ENCODE data around the gene COA1. TPM values are rescaled to one million over a fixed set of nuclear protein-coding genes. Genes with fewer than 3 reads are reported as not detected.
A peak's percentile ranks its signal among the peaks of the same experiment; 100 is the strongest.

The COA1 gene
- total RNA-seq, 1 experiment from 2014 or later, result 151 TPM

DNA sequence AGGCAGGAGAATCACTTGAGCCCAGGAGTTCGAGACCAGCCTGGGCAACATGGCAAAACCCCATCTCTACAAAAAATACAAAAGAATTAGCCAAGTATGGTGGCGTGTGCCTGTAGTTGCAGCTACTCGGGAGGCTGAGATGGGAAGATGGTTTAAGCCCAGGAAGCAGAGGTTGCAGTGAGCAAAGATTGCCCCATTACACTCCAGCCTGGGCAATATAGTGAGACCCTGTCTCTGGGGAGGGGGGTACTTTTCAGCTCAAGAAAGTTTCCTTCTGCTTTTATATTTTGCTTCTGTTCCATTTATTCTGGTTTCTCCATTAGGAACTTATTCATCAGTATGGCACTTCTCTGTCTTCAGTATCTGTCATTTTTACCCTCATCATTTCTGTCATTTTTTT lies 48.6 kb downstream of the COA1 start:
- no peaks in the 10 kb centered on the region for H3K27me3 ChIP-seq (ENCODE audit: insufficient read depth, low read depth)
- ChIA-PET POLR2A (ENCODE audit: unreplicated experiment) (no interaction called here), CTCF (interaction anchor here (0.5 kb wide), 1 partner anchor 185 kb away, joined by 3 read pairs; no protein-coding TSS in a partner anchor)
- H3K9me2 ChIP-seq (ENCODE audit: insufficient read depth), result no peaks in the 10 kb centered on the region
- TF ChIP-seq EZH2 (IDR thresholded peaks at IDR 0.05; ENCODE audit: low read depth) (no peak), CTCF (conservative IDR thresholded peaks at IDR 0.05) (no peak)
- no peaks in the 10 kb centered on the region for H4K20me1 ChIP-seq (ENCODE audit: insufficient read depth)
- H3K4me2 ChIP-seq, result no peak overlapping the region
- peaks cover 26% of the 10 kb centered on the region; the same call in 1 of the 2 replicates for H3K36me3 ChIP-seq (ENCODE audit: low read depth)
- no peaks in the 10 kb centered on the region for H3K4me1 ChIP-seq (replicated peaks; ENCODE audit: insufficient read depth)
- H3F3A ChIP-seq (ENCODE audit: insufficient read depth, low read depth), result peaks cover 17% of the 10 kb centered on the region
- no peaks in the 10 kb centered on the region; the same call in 1 of the 2 replicates for H3K9me3 ChIP-seq (ENCODE audit: insufficient read depth, low read depth)
- H3K27ac ChIP-seq, result 0 out of 2 replicates have a peak overlapping the region, but pooled peaks have one; percentile 1
- H2AFZ ChIP-seq, result no peak overlapping the region
- H3K79me2 ChIP-seq (ENCODE audit: low read depth), result peaks cover 97% of the 10 kb centered on the region
- no TSS peak for BruUV-seq (replicated peaks)
- H3K4me3 ChIP-seq, result no peak overlapping the region
- intact Hi-C loops (cut with micrococcal nuclease; ENCODE audit: unreplicated experiment), result no loop called here
- DNase-seq, result no peak

DNA sequence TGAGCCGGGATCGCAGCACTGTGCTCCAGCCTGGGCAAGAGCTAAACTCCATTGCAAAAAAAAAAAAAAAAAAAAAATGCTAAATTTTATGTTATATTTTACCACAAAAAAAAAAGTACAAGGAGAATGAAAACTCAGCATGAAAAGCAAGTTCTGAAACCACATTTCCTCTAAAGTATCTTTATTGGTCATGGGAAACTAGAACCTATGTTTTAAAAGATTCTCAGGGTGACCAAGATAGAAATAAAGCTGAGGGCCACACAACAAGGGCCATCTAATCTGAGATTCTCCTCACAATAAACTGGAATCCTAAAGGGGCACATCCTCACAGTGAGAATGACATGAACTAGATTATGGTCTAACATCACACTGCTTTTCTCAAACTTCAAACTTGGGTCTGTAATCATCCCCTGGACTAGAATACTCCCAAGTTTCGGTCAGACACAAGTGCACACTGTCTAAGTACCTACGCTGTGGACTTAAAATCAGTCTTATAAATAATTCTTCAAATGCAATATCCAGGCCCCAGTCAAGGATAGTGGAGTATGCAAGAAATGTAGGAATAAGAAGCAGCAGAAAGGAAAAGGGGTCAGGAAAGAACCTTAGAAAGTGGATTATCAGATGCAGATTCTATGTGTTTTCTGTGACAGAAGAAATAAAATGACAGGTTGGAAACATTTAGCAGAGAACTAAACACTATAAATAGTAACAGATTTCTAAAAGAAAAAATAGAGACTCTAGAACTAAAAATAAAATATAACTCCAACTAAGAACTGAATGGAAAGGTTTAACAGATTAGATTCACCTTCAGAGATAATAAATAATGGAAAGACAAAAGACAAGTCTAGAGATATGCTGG lies 49.9 kb downstream of the COA1 start:
- Histone ChIP-seq H3K4me2 (no peak overlapping the region), H3K36me3 (ENCODE audit: low read depth) (peaks cover 19% of the 10 kb centered on the region; the same call in 1 of the 2 replicates), H3F3A (ENCODE audit: insufficient read depth, low read depth) (peaks cover 29% of the 10 kb centered on the region), H3K27ac (peak overlapping the region; percentile 1; the same call in 1 of the 2 replicates), H3K4me3 (no peak overlapping the region), H3K9me2 (ENCODE audit: insufficient read depth) (no peaks in the 10 kb centered on the region), H3K27me3 (ENCODE audit: insufficient read depth, low read depth) (no peaks in the 10 kb centered on the region), H2AFZ (no peak overlapping the region), H3K4me1 (replicated peaks; ENCODE audit: insufficient read depth) (peaks cover 6% of the 10 kb centered on the region), H3K9me3 (ENCODE audit: insufficient read depth, low read depth) (no peaks in the 10 kb centered on the region; the same call in 1 of the 2 replicates), H3K79me2 (ENCODE audit: low read depth) (peaks cover 87% of the 10 kb centered on the region), H4K20me1 (ENCODE audit: insufficient read depth) (no peaks in the 10 kb centered on the region)
- CTCF ChIA-PET, result interaction anchor here (0.6 kb wide), 1 partner anchor 42 kb away, joined by 6 read pairs; no protein-coding TSS in a partner anchor
- TF ChIP-seq CTCF (conservative IDR thresholded peaks at IDR 0.05) (no peak), EZH2 (IDR thresholded peaks at IDR 0.05; ENCODE audit: low read depth) (no peak)
- intact Hi-C loops (cut with micrococcal nuclease; ENCODE audit: unreplicated experiment), result no loop called here
- DNase-seq, result no peak
- POLR2A ChIA-PET (ENCODE audit: unreplicated experiment), result interaction anchor here (0.7 kb wide), 1 partner anchor 29 kb away, joined by 3 read pairs; no protein-coding TSS in a partner anchor
- no TSS peak for BruUV-seq (replicated peaks)

DNA sequence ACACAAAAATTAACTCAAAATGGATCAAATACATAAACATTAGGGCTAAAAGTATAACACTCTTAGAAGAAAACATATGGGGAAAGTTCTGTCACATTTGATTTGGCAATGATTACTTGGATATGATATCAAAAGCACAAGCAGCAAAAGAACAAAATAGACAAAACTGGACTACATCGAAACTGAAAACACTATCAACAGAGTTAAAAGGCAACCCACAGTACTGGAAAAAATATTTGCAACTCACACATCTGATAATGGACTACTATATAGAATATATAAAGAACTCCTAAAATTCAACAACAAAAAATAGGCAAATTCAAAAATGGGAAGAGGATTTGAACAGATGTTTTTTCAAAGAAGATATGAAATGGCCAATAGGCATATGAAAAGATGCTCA lies 51.0 kb downstream of the COA1 start:
- Histone ChIP-seq H3F3A (ENCODE audit: insufficient read depth, low read depth) (peaks cover 39% of the 10 kb centered on the region), H3K79me2 (ENCODE audit: low read depth) (peaks cover 86% of the 10 kb centered on the region), H3K27ac (no peak overlapping the region), H3K9me2 (ENCODE audit: insufficient read depth) (no peaks in the 10 kb centered on the region), H3K4me3 (no peak overlapping the region), H3K27me3 (ENCODE audit: insufficient read depth, low read depth) (no peaks in the 10 kb centered on the region), H3K9me3 (ENCODE audit: insufficient read depth, low read depth) (peaks cover 5% of the 10 kb centered on the region), H2AFZ (no peak overlapping the region), H4K20me1 (ENCODE audit: insufficient read depth) (no peaks in the 10 kb centered on the region), H3K4me1 (replicated peaks; ENCODE audit: insufficient read depth) (peaks cover 17% of the 10 kb centered on the region), H3K4me2 (no peak overlapping the region), H3K36me3 (ENCODE audit: low read depth) (peaks cover 29% of the 10 kb centered on the region)
- POLR2A ChIA-PET (ENCODE audit: unreplicated experiment), result no interaction called here
- intact Hi-C loops (cut with micrococcal nuclease; ENCODE audit: unreplicated experiment), result no loop called here
- CTCF ChIA-PET, result no interaction called here
- DNase-seq, result no peak
- no TSS peak for BruUV-seq (replicated peaks)
- TF ChIP-seq EZH2 (IDR thresholded peaks at IDR 0.05; ENCODE audit: low read depth), result no peak
